Astrocyte (in vitro differentiated cells and primary cell): ENCODE data around the gene CORIN. TPM values are rescaled to one million over a fixed set of nuclear protein-coding genes. Genes with fewer than 3 reads are reported as not detected.

Experiments used
- DNase-seq: peaks from one replicate; pipeline ENCODE4 v3.0.0-alpha.2; 2010; ENCODE audit warnings: low read depth
- FAIRE-seq: peaks from 2 replicates; lab custom pipeline; 2011; peaks lifted over from hg19 to GRCh38; lab: Jason Lieb, UNC
- H2AFZ ChIP-seq: 2 replicates; pipeline ENCODE4 v1.6.0; 2012; ENCODE audit warnings: low read depth, low read length, inconsistent platforms
- H3K27ac ChIP-seq: 2 replicates; pipeline ENCODE4 v1.5.1; 2011; ENCODE audit warnings: low read depth, low read length, inconsistent platforms
- H3K27me3 ChIP-seq: 2 replicates; pipeline ENCODE4 v1.6.0; 2011; ENCODE audit warnings: low read length, inconsistent platforms; ENCODE audit not compliant: insufficient read depth
- H3K36me3 ChIP-seq: 2 replicates; pipeline ENCODE4 v1.5.1; 2011; ENCODE audit warnings: low read length, inconsistent platforms; ENCODE audit not compliant: insufficient read depth
- H3K4me1 ChIP-seq: 2 replicates; pipeline ENCODE4 v1.5.1; 2011; ENCODE audit warnings: low read length, inconsistent platforms; ENCODE audit not compliant: insufficient read depth
- H3K4me2 ChIP-seq: 2 replicates; pipeline ENCODE4 v1.6.0; 2012; ENCODE audit warnings: low read length, inconsistent platforms
- H3K4me3 ChIP-seq: 2 replicates; pipeline ENCODE4 v1.5.1; 2011; ENCODE audit warnings: low read depth, mild to moderate bottlenecking, low read length, inconsistent platforms; ENCODE audit not compliant: insufficient read depth
- H3K79me2 ChIP-seq: 2 replicates; pipeline ENCODE4 v1.6.0; 2012; ENCODE audit warnings: mild to moderate bottlenecking, low read length, inconsistent platforms; ENCODE audit not compliant: insufficient read depth
- H3K9ac ChIP-seq: 2 replicates; pipeline ENCODE4 v1.6.0; 2012; ENCODE audit warnings: mild to moderate bottlenecking, low read length, inconsistent platforms
- H3K9me3 ChIP-seq: 2 replicates; pipeline ENCODE4 v1.5.1; 2012; ENCODE audit warnings: low read depth, mild to moderate bottlenecking, low read length, inconsistent platforms; ENCODE audit not compliant: insufficient read depth
- H4K20me1 ChIP-seq: 2 replicates; pipeline ENCODE4 v1.6.0; 2012; ENCODE audit warnings: low read length, inconsistent platforms; ENCODE audit not compliant: insufficient read depth
- H3K27ac Mint-ChIP-seq: one replicate; pipeline ENCODE4 v1.8.0; 2021; ENCODE audit warnings: mild to moderate bottlenecking, mixed read lengths; ENCODE audit not compliant: unreplicated experiment
- H3K27me3 Mint-ChIP-seq: one replicate; pipeline ENCODE4 v1.8.0; 2021; ENCODE audit warnings: low read depth, mixed read lengths; ENCODE audit not compliant: unreplicated experiment
- H3K36me3 Mint-ChIP-seq: one replicate; pipeline ENCODE4 v1.8.0; 2021; ENCODE audit warnings: low read depth, mixed read lengths; ENCODE audit not compliant: unreplicated experiment
- H3K4me1 Mint-ChIP-seq: one replicate; pipeline ENCODE4 v1.8.0; 2021; ENCODE audit warnings: low read depth, mixed read lengths; ENCODE audit not compliant: unreplicated experiment
- H3K4me3 Mint-ChIP-seq: one replicate; pipeline ENCODE4 v1.8.0; 2021; ENCODE audit warnings: mild to moderate bottlenecking, moderate library complexity, mixed read lengths; ENCODE audit not compliant: unreplicated experiment
- H3K9me3 Mint-ChIP-seq: one replicate; pipeline ENCODE4 v1.8.0; 2021; ENCODE audit warnings: mild to moderate bottlenecking, mixed read lengths; ENCODE audit not compliant: unreplicated experiment
- CTCF ChIP-seq: IDR thresholded peaks from 2 replicates; pipeline ENCODE4 v1.5.1; 2011; ENCODE audit warnings: low read depth, mild to moderate bottlenecking, inconsistent platforms, low read length, moderate library complexity; ENCODE audit not compliant: insufficient read depth
- EZH2 ChIP-seq: IDR thresholded peaks from 2 replicates; pipeline ENCODE4 v1.6.1; 2012; ENCODE audit warnings: mild to moderate bottlenecking, low read length, inconsistent platforms; ENCODE audit not compliant: insufficient read depth
- total RNA-seq: library from RNA; stranded (reverse); gene quantifications from 2 replicates; pipeline ENCODE4 v1.2.1, GENCODE V29; 2021

Gene CORIN
- total RNA-seq, 1 donor from 2014 or later: 0.20 TPM

- peaks cover 4% of the 10 kb centered on the region for H3K9me3 Mint-ChIP-seq
- no peak overlapping the region for H3K9ac ChIP-seq
- DNase-seq (no peak), FAIRE-seq (no peak)
- H3K27me3 ChIP-seq: no peaks in the 10 kb centered on the region
- no peak overlapping the region for H3K4me3 ChIP-seq
- H3K4me1 ChIP-seq: no peaks in the 10 kb centered on the region
- no peaks in the 10 kb centered on the region for H3K27me3 Mint-ChIP-seq
- no peak overlapping the region for H3K4me2 ChIP-seq
- H3K27ac Mint-ChIP-seq: no peak overlapping the region
- H2AFZ ChIP-seq: no peak overlapping the region
- no peaks in the 10 kb centered on the region for H3K36me3 Mint-ChIP-seq
- no peak overlapping the region for H3K4me3 Mint-ChIP-seq
- no peaks in the 10 kb centered on the region for H4K20me1 ChIP-seq
- H3K9me3 ChIP-seq: no peaks in the 10 kb centered on the region
- no peaks in the 10 kb centered on the region for H3K36me3 ChIP-seq
- H3K4me1 Mint-ChIP-seq: peaks cover 9% of the 10 kb centered on the region
- H3K27ac ChIP-seq: no peak overlapping the region
- no peaks in the 10 kb centered on the region for H3K79me2 ChIP-seq
- no peak for TF ChIP-seq CTCF
These were observed 93.0 kb downstream of the CORIN start for GRCh38 chr4:47744843-47745382.

GRCh38 chr4:47744253-47744652, 93.6 kb downstream of the CORIN start:
- FAIRE-seq: no peak

More at GRCh38 chr4:47744253-47744652, 93.6 kb downstream of the CORIN start:
- Mint-ChIP-seq H3K4me1 (peaks cover 9% of the 10 kb centered on the region), H3K4me3 (no peak overlapping the region), H3K36me3 (no peaks in the 10 kb centered on the region), H3K27ac (no peak overlapping the region), H3K27me3 (no peaks in the 10 kb centered on the region), H3K9me3 (peaks cover 4% of the 10 kb centered on the region)
- Histone ChIP-seq H3K36me3 (no peaks in the 10 kb centered on the region), H3K4me1 (no peaks in the 10 kb centered on the region), H3K4me3 (no peak overlapping the region), H3K9me3 (no peaks in the 10 kb centered on the region), H3K27ac (no peak overlapping the region), H3K79me2 (no peaks in the 10 kb centered on the region), H3K9ac (no peak overlapping the region), H2AFZ (no peak overlapping the region), H3K4me2 (no peak overlapping the region), H4K20me1 (no peaks in the 10 kb centered on the region), H3K27me3 (no peaks in the 10 kb centered on the region)
- TF ChIP-seq EZH2 (no peak), CTCF (no peak)
- no peak for DNase-seq
